ENCODE results near the gene ITGA3. TPM values are rescaled to one million over a fixed set of nuclear protein-coding genes. Genes with fewer than 3 reads are reported as not detected.

ITGA3 gene
- total RNA-seq, 2 experiments from 2014 or later: 2.3 to 2.4 TPM

- H3K4me3 ChIP-seq (ENCODE audit: low read length): no peak overlapping the region
- POLR2A ChIA-PET: no interaction called here
- intact Hi-C loops (cut with DNase I, micrococcal nuclease): no loop called here
Observed at GRCh38 chr17:50034498-50035364, 21.2 kb upstream of the ITGA3 start.

GRCh38 chr17:50035421-50035879, 20.5 kb upstream of the ITGA3 start:
- no peaks in the 10 kb centered on the region for H3K9me3 ChIP-seq (ENCODE audit: control insufficient read depth in 1 of 2, insufficient read depth in 1 of 2, low read length in 2 of 2)
- peaks cover 10% of the 10 kb centered on the region for H3K27me3 Mint-ChIP-seq
- no peaks in the 10 kb centered on the region for H3K4me1 ChIP-seq (ENCODE audit: insufficient read depth, low read length)
- H3K9me3 Mint-ChIP-seq: no peaks in the 10 kb centered on the region
- no peak overlapping the region for H3K4me3 Mint-ChIP-seq
- no peak overlapping the region for H3K27ac ChIP-seq (ENCODE audit: low read depth in 1 of 2, low read length in 2 of 2)
- no peak overlapping the region for H3K4me3 ChIP-seq (ENCODE audit: low read length)
- TF ChIP-seq CTCF (IDR thresholded peaks at IDR 0.05): no peak
- ATAC-seq (ENCODE audit: poor library complexity) (no peak), DNase-seq (no peak)
- no peaks in the 10 kb centered on the region for H3K36me3 Mint-ChIP-seq (ENCODE audit: low read depth)
- ChIA-PET CTCF (no interaction called here), POLR2A (no interaction called here)
- no peaks in the 10 kb centered on the region for H3K4me1 Mint-ChIP-seq (ENCODE audit: low read depth)
- no peaks in the 10 kb centered on the region for H3K27me3 ChIP-seq (ENCODE audit: control insufficient read depth in 1 of 2, insufficient read depth in 2 of 2, low read length in 2 of 2)
- H3K27ac Mint-ChIP-seq: no peak overlapping the region
- intact Hi-C loops (cut with DNase I, micrococcal nuclease): no loop called here
- no peaks in the 10 kb centered on the region for H3K36me3 ChIP-seq (ENCODE audit: insufficient read depth, low read length)

More at GRCh38 chr17:50034498-50035364, 21.2 kb upstream of the ITGA3 start:
- Mint-ChIP-seq H3K27ac (no peak overlapping the region), H3K9me3 (no peaks in the 10 kb centered on the region), H3K4me1 (ENCODE audit: low read depth) (no peaks in the 10 kb centered on the region), H3K36me3 (ENCODE audit: low read depth) (no peaks in the 10 kb centered on the region), H3K4me3 (no peak overlapping the region), H3K27me3 (peaks cover 14% of the 10 kb centered on the region)
- ATAC-seq (ENCODE audit: poor library complexity): no peak
- Histone ChIP-seq H3K4me1 (ENCODE audit: insufficient read depth, low read length) (no peaks in the 10 kb centered on the region), H3K27me3 (ENCODE audit: control insufficient read depth in 1 of 2, insufficient read depth in 2 of 2, low read length in 2 of 2) (no peaks in the 10 kb centered on the region), H3K36me3 (ENCODE audit: insufficient read depth, low read length) (no peaks in the 10 kb centered on the region), H3K27ac (ENCODE audit: low read depth in 1 of 2, low read length in 2 of 2) (no peak overlapping the region), H3K9me3 (ENCODE audit: control insufficient read depth in 1 of 2, insufficient read depth in 1 of 2, low read length in 2 of 2) (no peaks in the 10 kb centered on the region)
- CTCF ChIA-PET: no interaction called here
- no peak for DNase-seq
- TF ChIP-seq CTCF (IDR thresholded peaks at IDR 0.05): no peak

GRCh38 chr17:50035945-50036344, 20.0 kb upstream of the ITGA3 start:
- DNase-seq (no peak), ATAC-seq (ENCODE audit: poor library complexity) (no peak)
- H3K4me1 Mint-ChIP-seq (ENCODE audit: low read depth): no peaks in the 10 kb centered on the region
- Histone ChIP-seq H3K36me3 (ENCODE audit: insufficient read depth, low read length) (no peaks in the 10 kb centered on the region), H3K4me1 (ENCODE audit: insufficient read depth, low read length) (no peaks in the 10 kb centered on the region), H3K9me3 (ENCODE audit: control insufficient read depth in 1 of 2, insufficient read depth in 1 of 2, low read length in 2 of 2) (no peaks in the 10 kb centered on the region), H3K27ac (ENCODE audit: low read depth in 1 of 2, low read length in 2 of 2) (no peak overlapping the region), H3K27me3 (ENCODE audit: control insufficient read depth in 1 of 2, insufficient read depth in 2 of 2, low read length in 2 of 2) (no peaks in the 10 kb centered on the region), H3K4me3 (ENCODE audit: low read length) (no peak overlapping the region)
- H3K36me3 Mint-ChIP-seq (ENCODE audit: low read depth): no peaks in the 10 kb centered on the region
- ChIA-PET POLR2A (no interaction called here), CTCF (no interaction called here)
- no peak overlapping the region for H3K27ac Mint-ChIP-seq
- intact Hi-C loops (cut with DNase I, micrococcal nuclease): no loop called here
- H3K4me3 Mint-ChIP-seq: no peak overlapping the region
- H3K9me3 Mint-ChIP-seq: no peaks in the 10 kb centered on the region
- no peak for TF ChIP-seq CTCF (IDR thresholded peaks at IDR 0.05)
- H3K27me3 Mint-ChIP-seq: peaks cover 8% of the 10 kb centered on the region

All from CD4-positive, alpha-beta T cell (primary cell).